ENCODE measurements around the gene RDH13.
"Not testable (repeated sequence)": the region's sequence is repeated elsewhere in the genome, so short reads cannot be mapped to it uniquely, and the experiment has no call there.

The RDH13 gene

DNA sequence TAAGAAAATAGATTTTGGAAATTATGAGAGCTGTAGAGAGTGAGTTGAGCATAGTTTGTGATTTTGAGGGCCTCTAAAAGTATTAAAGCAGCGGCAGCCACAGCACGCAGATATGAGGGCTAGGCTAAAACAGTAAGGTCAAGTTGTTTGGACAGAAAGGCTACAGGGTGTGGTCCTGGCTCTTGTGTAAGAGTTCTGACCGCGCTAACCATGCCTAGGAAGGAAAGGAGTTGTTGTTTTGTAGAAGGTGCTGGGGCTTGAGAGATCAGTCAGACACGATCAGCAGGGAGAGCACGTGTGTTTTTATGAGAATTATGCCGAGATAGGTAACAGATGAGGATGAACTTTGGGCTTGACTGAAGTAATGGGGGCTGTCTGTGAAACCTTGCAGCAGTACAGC lies 54.2 kb downstream of the RDH13 start:
- DNase-seq = not testable (repeated sequence)

GRCh38 chr19:55008189-55008588 lies 54.8 kb downstream of the RDH13 start:
- not testable (repeated sequence) for DNase-seq

DNA sequence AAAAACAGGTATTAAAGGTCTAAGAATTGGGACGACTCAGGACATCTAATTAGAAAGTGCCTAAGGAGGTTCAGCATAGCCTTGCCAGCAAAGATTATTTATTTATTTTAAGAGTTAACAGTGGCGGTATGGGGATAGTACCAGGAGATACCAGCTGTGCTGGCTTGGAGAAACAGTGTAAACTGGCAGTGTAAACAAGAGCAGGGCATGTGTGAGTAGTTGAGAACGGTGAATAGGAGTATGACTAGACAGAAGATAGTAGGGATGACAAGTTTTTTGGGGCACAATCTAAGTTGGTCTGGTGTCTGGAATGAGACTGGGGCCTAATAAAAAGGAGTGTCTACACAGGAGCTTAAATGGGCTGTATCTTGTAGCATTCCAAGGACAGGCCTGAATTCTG lies 55.4 kb downstream of the RDH13 start:
- not testable (repeated sequence) for DNase-seq

DNA sequence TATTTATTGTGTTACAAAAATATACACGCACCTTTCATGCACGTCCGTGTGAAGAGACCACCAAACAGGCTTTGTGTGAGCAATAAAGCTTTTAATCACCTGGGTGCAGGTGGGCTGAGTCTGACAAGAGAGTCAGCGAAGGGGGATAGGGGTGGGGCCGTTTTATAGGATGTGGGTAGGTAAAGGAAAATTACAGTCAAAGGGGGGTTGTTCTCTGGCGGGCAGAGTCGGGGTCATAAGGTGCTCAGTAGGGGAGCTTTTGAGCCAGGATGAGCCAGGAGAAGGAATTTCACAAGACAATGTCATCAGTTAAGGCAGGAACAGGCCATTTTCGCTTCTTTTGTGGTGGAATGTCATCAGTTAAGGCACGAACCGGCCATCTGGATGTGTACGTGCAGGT lies 56.2 kb downstream of the RDH13 start:
- not testable (repeated sequence) for DNase-seq

- DNase-seq = peak; percentile 93
Measured at GRCh38 chr19:55005684-55006488, 57.1 kb downstream of the RDH13 start.

GRCh38 chr19:55000761-55001160 lies 62.2 kb downstream of the RDH13 start:
- no peak for DNase-seq

DNA sequence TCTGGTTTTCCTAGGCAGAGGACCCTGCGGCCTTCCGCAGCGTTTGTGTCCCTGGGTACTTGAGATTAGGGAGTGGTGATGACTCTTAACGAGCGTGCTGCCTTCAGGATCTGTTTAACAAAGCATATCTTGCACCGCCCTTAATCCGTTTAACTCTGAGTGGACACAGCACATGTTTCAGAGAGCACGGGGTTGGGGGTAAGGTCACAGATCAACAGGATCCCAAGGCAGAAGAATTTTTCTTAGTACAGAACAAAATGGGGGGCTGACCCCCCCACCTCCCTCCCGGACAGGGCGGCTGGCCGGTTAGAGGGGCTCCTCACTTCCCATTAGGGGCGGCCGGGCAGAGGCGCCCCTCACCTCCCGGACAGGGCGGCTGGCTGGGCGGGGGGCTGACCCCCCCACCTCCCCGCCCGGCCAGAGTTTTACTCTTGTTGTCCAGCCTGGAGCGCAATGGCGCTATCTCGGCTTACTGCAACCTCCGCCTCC lies 64.2 kb downstream of the RDH13 start:
- not testable (repeated sequence) for DNase-seq

GRCh38 chr19:54995561-54995960 lies 67.4 kb downstream of the RDH13 start:
- DNase-seq = no peak
